Measurements from ENCODE around the gene FAM217B. TPM values are rescaled to one million over a fixed set of nuclear protein-coding genes. Genes with fewer than 3 reads are reported as not detected.

Gene FAM217B
- total RNA-seq, 1 donor from 2014 or later: 26.8 TPM

DNA sequence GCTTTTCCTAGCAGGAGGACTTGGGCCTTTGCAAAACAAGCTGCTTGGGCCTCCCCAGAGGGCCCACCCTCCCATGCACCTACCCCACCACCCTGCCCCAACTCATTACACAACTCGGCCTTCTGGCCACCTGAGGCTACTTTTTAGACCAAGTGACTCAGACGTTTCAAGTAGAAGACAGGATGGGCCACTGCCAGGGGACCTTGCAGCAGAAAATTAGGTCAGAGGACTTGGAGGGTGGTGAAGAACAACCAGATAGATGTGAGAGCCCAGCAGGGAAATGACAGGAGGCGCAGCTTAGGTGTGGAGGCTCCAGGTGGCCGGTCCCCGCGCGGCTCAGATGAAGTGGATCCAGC lies 1.5 kb upstream of the FAM217B start:
- Histone ChIP-seq H3K27me3 (ENCODE audit: low read depth) (no peaks in the 10 kb centered on the region), H3K36me3 (peaks cover 16% of the 10 kb centered on the region), H3K4me3 (peak overlapping the region; percentile 81), H3K27ac (no peak overlapping the region), H3K4me1 (peaks cover 40% of the 10 kb centered on the region), H3K9me3 (no peaks in the 10 kb centered on the region)
- ATAC-seq (no peak), DNase-seq (no peak)
- intact Hi-C loops (cut with DNase I): no loop called here
- TF ChIP-seq, protein P1, sequence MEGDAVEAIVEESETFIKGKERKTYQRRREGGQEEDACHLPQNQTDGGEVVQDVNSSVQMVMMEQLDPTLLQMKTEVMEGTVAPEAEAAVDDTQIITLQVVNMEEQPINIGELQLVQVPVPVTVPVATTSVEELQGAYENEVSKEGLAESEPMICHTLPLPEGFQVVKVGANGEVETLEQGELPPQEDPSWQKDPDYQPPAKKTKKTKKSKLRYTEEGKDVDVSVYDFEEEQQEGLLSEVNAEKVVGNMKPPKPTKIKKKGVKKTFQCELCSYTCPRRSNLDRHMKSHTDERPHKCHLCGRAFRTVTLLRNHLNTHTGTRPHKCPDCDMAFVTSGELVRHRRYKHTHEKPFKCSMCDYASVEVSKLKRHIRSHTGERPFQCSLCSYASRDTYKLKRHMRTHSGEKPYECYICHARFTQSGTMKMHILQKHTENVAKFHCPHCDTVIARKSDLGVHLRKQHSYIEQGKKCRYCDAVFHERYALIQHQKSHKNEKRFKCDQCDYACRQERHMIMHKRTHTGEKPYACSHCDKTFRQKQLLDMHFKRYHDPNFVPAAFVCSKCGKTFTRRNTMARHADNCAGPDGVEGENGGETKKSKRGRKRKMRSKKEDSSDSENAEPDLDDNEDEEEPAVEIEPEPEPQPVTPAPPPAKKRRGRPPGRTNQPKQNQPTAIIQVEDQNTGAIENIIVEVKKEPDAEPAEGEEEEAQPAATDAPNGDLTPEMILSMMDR (IDR thresholded peaks at IDR 0.05): no peak

DNA sequence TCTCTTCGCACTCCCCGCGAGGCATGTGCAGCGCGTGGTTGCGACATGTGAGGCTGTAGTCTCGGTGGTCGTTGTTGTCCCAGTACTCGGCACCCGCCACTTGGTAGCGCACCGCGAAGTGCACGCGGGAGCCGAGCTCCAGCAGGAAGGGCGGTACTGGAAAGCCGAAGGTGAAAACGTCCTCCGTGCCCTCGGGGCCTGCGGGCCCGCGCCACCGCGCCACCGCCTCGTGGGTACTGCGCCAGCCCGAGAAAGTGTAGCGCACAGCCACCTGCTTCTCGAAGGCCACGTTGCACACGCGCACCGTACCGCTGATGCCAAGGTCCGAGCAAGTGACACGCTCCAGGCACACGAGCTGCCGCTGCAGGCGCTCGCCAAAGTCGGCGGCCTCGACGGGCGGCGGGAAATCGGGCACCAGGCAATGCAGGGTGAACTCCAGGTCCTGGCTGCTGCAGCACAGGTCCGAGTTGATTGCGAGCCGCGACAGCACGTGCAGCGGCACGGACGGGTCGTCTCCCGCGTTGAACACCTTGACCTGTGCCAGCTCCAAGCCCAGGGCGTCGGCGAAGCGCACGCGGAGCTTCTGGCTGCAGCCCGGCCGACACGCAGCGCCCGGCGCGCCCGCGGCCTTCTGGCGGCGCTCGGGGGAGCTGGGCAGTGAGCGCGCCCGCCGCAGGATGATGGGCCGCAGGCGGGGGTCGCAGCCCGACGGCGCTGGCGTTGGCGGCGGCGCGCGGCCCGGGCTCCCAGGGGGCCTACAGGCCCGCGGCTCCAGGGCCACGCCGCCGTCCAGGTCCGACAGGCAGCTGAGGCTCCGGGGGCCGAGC lies 924 bp upstream of the FAM217B start:
- Histone ChIP-seq H3K9me3 (no peaks in the 10 kb centered on the region), H3K36me3 (peaks cover 22% of the 10 kb centered on the region), H3K4me3 (peak overlapping the region; percentile 81), H3K4me1 (peaks cover 40% of the 10 kb centered on the region), H3K27ac (peak overlapping the region; percentile 99), H3K27me3 (ENCODE audit: low read depth) (no peaks in the 10 kb centered on the region)
- intact Hi-C loops (cut with DNase I): no loop called here
- ATAC-seq (peak; percentile 60 to 64), DNase-seq (peak; percentile 56)
- TF ChIP-seq, protein P1 (IDR thresholded peaks at IDR 0.05): no peak

DNA sequence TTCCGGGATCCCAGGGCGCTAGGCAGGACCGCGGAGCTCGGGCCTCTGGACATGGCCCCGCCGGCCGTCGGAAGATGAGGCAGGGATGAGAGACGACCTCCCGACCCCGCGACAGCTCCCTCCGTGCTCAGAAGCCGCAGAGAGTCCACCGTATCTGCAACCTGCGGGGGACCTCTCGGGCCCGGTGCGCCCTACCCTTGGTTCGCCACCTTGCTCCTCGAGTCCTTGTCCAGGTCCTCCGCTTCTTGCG lies 385 bp upstream of the FAM217B start:
- DNase-seq: peak; percentile 76
- Histone ChIP-seq H3K27me3 (ENCODE audit: low read depth) (no peaks in the 10 kb centered on the region), H3K4me1 (peaks cover 40% of the 10 kb centered on the region), H3K4me3 (peak overlapping the region; percentile 81), H3K9me3 (no peaks in the 10 kb centered on the region), H3K36me3 (peaks cover 27% of the 10 kb centered on the region), H3K27ac (peak overlapping the region; percentile 99)
- TF ChIP-seq, protein P1 (IDR thresholded peaks at IDR 0.05): no peak
- intact Hi-C loops (cut with DNase I): no loop called here
- ATAC-seq: peak in 1 of 2 donors; percentile 24

DNA sequence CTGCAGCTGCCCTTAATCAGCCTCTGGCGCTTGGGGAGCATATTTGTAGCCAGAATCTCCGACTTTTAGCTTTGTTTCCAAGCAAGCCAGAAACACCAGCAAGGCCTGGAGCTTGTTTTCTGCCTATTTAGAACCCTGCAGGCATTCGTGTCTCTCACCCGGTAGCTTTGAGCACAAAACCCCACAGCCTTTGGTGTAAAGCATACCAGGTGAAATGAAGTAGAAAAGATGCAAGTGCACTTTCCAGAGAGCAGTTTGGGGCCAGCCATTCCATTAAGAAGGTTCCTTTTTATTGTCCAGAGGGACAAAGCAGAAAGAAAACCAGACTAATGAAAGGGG lies 736 bp downstream of the FAM217B start:
- Histone ChIP-seq H3K4me1 (peaks cover 40% of the 10 kb centered on the region), H3K9me3 (no peaks in the 10 kb centered on the region), H3K27me3 (ENCODE audit: low read depth) (no peaks in the 10 kb centered on the region), H3K4me3 (peak overlapping the region; percentile 81), H3K36me3 (peaks cover 33% of the 10 kb centered on the region), H3K27ac (peak overlapping the region; percentile 99)
- TF ChIP-seq, protein P1 (IDR thresholded peaks at IDR 0.05): no peak
- ATAC-seq (no peak), DNase-seq (no peak)
- intact Hi-C loops (cut with DNase I): no loop called here

DNA sequence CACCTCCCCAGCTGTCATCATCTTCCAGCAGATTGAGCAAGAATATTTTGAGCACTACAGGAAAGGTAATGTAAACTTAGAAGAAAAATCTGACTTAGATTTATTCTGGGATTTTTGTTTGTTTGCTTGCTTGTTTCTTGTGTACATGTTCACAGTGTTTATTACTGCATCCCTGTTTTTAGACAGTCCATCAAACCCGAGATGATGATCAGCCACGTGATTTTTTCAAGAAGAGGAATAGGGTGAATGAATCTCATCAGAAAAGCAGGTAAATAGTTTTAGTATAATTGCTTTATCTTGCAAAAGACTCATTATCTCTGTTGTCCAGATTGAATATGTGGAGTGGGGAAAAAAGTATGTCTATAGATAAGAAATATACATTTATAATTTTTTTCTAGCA lies 2.1 kb downstream of the FAM217B start:
- TF ChIP-seq, protein P1 (IDR thresholded peaks at IDR 0.05): no peak
- peaks cover 33% of the 10 kb centered on the region for H3K36me3 ChIP-seq
- H3K27me3 ChIP-seq (ENCODE audit: low read depth): no peaks in the 10 kb centered on the region
- no peak overlapping the region for H3K27ac ChIP-seq
- no peaks in the 10 kb centered on the region for H3K9me3 ChIP-seq
- no peak overlapping the region for H3K4me3 ChIP-seq
- DNase-seq: no peak
- peaks cover 38% of the 10 kb centered on the region for H3K4me1 ChIP-seq
- ATAC-seq: no peak
- intact Hi-C loops (cut with DNase I): no loop called here

Data from lower lobe of right lung (tissue), 2 donors.